ENCODE data around the gene CNPY1.

Gene CNPY1

GRCh38 chr7:155486783-155487508 is 59.4 kb downstream of the CNPY1 start:
- DNase-seq = no peak

GRCh38 chr7:155484483-155485399 is 61.6 kb downstream of the CNPY1 start:
- no peak for DNase-seq

GRCh38 chr7:155483868-155484325 is 62.5 kb downstream of the CNPY1 start:
- DNase-seq = no peak

GRCh38 chr7:155483245-155483644 is 63.1 kb downstream of the CNPY1 start:
- DNase-seq = peak; percentile 31 to 43

GRCh38 chr7:155482511-155483183 is 63.7 kb downstream of the CNPY1 start:
- DNase-seq = no peak

GRCh38 chr7:155481764-155482163 is 64.6 kb downstream of the CNPY1 start:
- DNase-seq = no peak

GRCh38 chr7:155477476-155477875 is 68.9 kb downstream of the CNPY1 start:
- DNase-seq = no peak

- no peak for DNase-seq
These were observed 74.6 kb downstream of the CNPY1 start for GRCh38 chr7:155471718-155472117.

GRCh38 chr7:155470686-155471638 is 75.4 kb downstream of the CNPY1 start:
- no peak for DNase-seq

- DNase-seq = no peak
These were observed 76.2 kb downstream of the CNPY1 start for GRCh38 chr7:155470186-155470487.

GRCh38 chr7:155469311-155470185 is 76.8 kb downstream of the CNPY1 start:
- no peak for DNase-seq

- no peak for DNase-seq
These were observed 77.6 kb downstream of the CNPY1 start for GRCh38 chr7:155468785-155469148.

- DNase-seq = no peak
These were observed 78.2 kb downstream of the CNPY1 start for GRCh38 chr7:155467846-155468784.

- DNase-seq = no peak
These were observed 79.3 kb downstream of the CNPY1 start for GRCh38 chr7:155466814-155467733.

- DNase-seq = no peak
These were observed 80.1 kb downstream of the CNPY1 start for GRCh38 chr7:155466142-155466813.

GRCh38 chr7:155465761-155466141 is 80.6 kb downstream of the CNPY1 start:
- no peak for DNase-seq

- DNase-seq = no peak
These were observed 81.2 kb downstream of the CNPY1 start for GRCh38 chr7:155464948-155465739.

- no peak for DNase-seq
These were observed 82.2 kb downstream of the CNPY1 start for GRCh38 chr7:155464183-155464582.

All from inflammatory macrophage treated with lipopolysaccharide for 1 hour (primary cell).